K562 (cell line): ENCODE data around the gene CSNK1D. TPM values are rescaled to one million over a fixed set of nuclear protein-coding genes. Genes with fewer than 3 reads are reported as not detected.

Source experiments
- ARNT ChIP-seq, 2 experiments: fragments of 450-650 bp; IDR thresholded peaks; 2 replicates each; pipeline ENCODE4 v1.6.1; 2016; ENCODE audit warnings: mild to moderate bottlenecking in 1 of 2
- CREB1 ChIP-seq, 2 experiments: sonication (generic) in 1 of 2; formaldehyde crosslinking in 1 of 2; IDR thresholded peaks; 2 replicates each; pipeline versions ENCODE4 v1.6.1 to v1.8.0; 2012 to 2022; ENCODE audit warnings: inconsistent platforms in 1 of 2, mild to moderate bottlenecking in 1 of 2, missing genetic modification reagents in 1 of 2, moderate library complexity in 1 of 2
- CREM ChIP-seq: IDR thresholded peaks from 2 replicates; pipeline ENCODE4 v1.6.1; 2014; ENCODE audit warnings: antibody characterized with exemption, low read depth
- EP300 ChIP-seq: IDR thresholded peaks from 2 replicates; pipeline ENCODE4 v1.6.1; 2012; ENCODE audit warnings: low read length, improper control_type of control experiment
- KDM5B ChIP-seq: fragments of 200-600 bp; sonication (generic); IDR thresholded peaks from 2 replicates; pipeline ENCODE4 v1.6.1; 2012; ENCODE audit warnings: low read depth, mild to moderate bottlenecking, moderate library complexity, low read length, control low read depth, inconsistent platforms; ENCODE audit not compliant: insufficient replicate concordance
- L3MBTL2 ChIP-seq: fragments of 450-650 bp; IDR thresholded peaks from 2 replicates; pipeline ENCODE4 v1.6.1; 2016; ENCODE audit warnings: mild to moderate bottlenecking, moderate library complexity
- MEF2A ChIP-seq: IDR thresholded peaks from 2 replicates; pipeline ENCODE4 v1.6.1; 2011; ENCODE audit warnings: low read depth, mild to moderate bottlenecking, low read length, moderate library complexity; ENCODE audit not compliant: control insufficient read depth
- MYNN ChIP-seq, 2 experiments: sonication (generic); formaldehyde crosslinking in 1 of 2; IDR thresholded peaks; 2 replicates each; pipeline versions ENCODE4 v1.5.0 to v1.6.1; 2016 to 2020; ENCODE audit warnings: antibody characterized with exemption in 1 of 2, missing genetic modification reagents in 1 of 2
- NFE2 ChIP-seq: IDR thresholded peaks from 2 replicates; pipeline ENCODE4 v1.6.1; 2014; ENCODE audit warnings: antibody characterized with exemption, low read depth
- OTX1 ChIP-seq: fragments of 450-650 bp; formaldehyde crosslinking; IDR thresholded peaks from 2 replicates; pipeline ENCODE4 v1.4.0; 2022; ENCODE audit warnings: mild to moderate bottlenecking
- POLR2AphosphoS2 ChIP-seq: IDR thresholded peaks from 2 replicates; pipeline ENCODE4 v1.6.1; 2012; ENCODE audit warnings: low read length, improper control_type of control experiment
- RBM14 ChIP-seq: fragments of 200-400 bp; formaldehyde crosslinking; IDR thresholded peaks from 2 replicates; pipeline ENCODE4 v1.6.1; 2018; ENCODE audit warnings: low read depth, mild to moderate bottlenecking, low read length, moderate library complexity, borderline replicate concordance; ENCODE audit not compliant: insufficient read depth
- RFX5 ChIP-seq: IDR thresholded peaks from 2 replicates; pipeline ENCODE4 v1.6.1; 2011; ENCODE audit warnings: low read depth, mild to moderate bottlenecking, improper control_type of control experiment, low read length
- SAFB2 ChIP-seq: fragments of 200-400 bp; formaldehyde crosslinking; IDR thresholded peaks from 2 replicates; pipeline ENCODE4 v1.6.1; 2018; ENCODE audit warnings: borderline replicate concordance, low read length, low read depth, moderate library complexity; ENCODE audit not compliant: severe bottlenecking
- SMAD4 ChIP-seq: fragments of 250-450 bp; sonication (Bioruptor Pico); conservative IDR thresholded peaks from 2 replicates; pipeline ENCODE4 v1.8.0; 2021; ENCODE audit warnings: inconsistent platforms, mild to moderate bottlenecking, moderate library complexity
- SMARCE1 ChIP-seq: fragments of 450-650 bp; IDR thresholded peaks from 2 replicates; pipeline ENCODE4 v1.7.1; 2016; ENCODE audit warnings: mild to moderate bottlenecking
- SP2 ChIP-seq: IDR thresholded peaks from 2 replicates; pipeline ENCODE4 v1.6.1; 2011; ENCODE audit warnings: mild to moderate bottlenecking, low read depth, low read length, moderate library complexity; ENCODE audit not compliant: poor library complexity, severe bottlenecking; ENCODE audit errors: extremely low read depth
- TEAD2 ChIP-seq: fragments of 450-650 bp; IDR thresholded peaks from 2 replicates; pipeline ENCODE4 v1.6.1; 2016; ENCODE audit warnings: missing genetic modification characterization, control low read depth, missing compliant biosample characterization
- polyA plus RNA-seq, 8 experiments: library from polyadenylated mRNA; depleted of rRNA in 4 of 8; stranded (reverse) in 5 of 8; unstranded in 3 of 8; fragments of >200 nt; fragmentation: Nextera tagmentation in 2 of 8; fragmentation: Illumina TruSeq in 1 of 8; extraction: Ambion mirVana in 2 of 8; extraction: Trizol in 1 of 8; gene quantifications; 2 replicates each; pipeline versions ENCODE4 v1.2.1 to v1.2.3, GENCODE V29; 2011 to 2014; ENCODE audit warnings: inconsistent platforms in 1 of 8, missing spikeins in 1 of 8
- total RNA-seq, 7 experiments: library from RNA; depleted of rRNA in 6 of 7; stranded (reverse); fragments of >200 nt in 6 of 7; fragmentation: Illumina TruSeq in 2 of 7; extraction: Trizol in 2 of 7; gene quantifications; 2 replicates each; pipeline versions ENCODE4 v1.2.1 to v1.2.3, GENCODE V29; 2011 to 2021; ENCODE audit warnings: low replicate concordance in 1 of 7
- TF ChIP-seq, protein P1 (sequence below): fragments of 250-450 bp; sonication (Bioruptor Pico); IDR thresholded peaks from 2 replicates; pipeline ENCODE4 v1.8.0; 2022; ENCODE audit warnings: inconsistent platforms, mild to moderate bottlenecking, moderate library complexity, borderline replicate concordance
- TF ChIP-seq, protein P2 (sequence below): sonication (generic); formaldehyde crosslinking; IDR thresholded peaks from 2 replicates; pipeline ENCODE4 v1.8.0; 2022; ENCODE audit warnings: mild to moderate bottlenecking, missing genetic modification reagents
- TF ChIP-seq, protein P3 (sequence below): sonication (generic); formaldehyde crosslinking; IDR thresholded peaks from 2 replicates; pipeline ENCODE4 v1.8.1; 2023; ENCODE audit warnings: mild to moderate bottlenecking, missing genetic modification reagents, moderate library complexity

Gene CSNK1D
- total and polyA plus RNA-seq, 9 of the 15 experiments (the other 6 are each of a cell fraction or from before 2014, with no cell fraction given), result 6.5 to 133 (median 41.3) TPM

DNA sequence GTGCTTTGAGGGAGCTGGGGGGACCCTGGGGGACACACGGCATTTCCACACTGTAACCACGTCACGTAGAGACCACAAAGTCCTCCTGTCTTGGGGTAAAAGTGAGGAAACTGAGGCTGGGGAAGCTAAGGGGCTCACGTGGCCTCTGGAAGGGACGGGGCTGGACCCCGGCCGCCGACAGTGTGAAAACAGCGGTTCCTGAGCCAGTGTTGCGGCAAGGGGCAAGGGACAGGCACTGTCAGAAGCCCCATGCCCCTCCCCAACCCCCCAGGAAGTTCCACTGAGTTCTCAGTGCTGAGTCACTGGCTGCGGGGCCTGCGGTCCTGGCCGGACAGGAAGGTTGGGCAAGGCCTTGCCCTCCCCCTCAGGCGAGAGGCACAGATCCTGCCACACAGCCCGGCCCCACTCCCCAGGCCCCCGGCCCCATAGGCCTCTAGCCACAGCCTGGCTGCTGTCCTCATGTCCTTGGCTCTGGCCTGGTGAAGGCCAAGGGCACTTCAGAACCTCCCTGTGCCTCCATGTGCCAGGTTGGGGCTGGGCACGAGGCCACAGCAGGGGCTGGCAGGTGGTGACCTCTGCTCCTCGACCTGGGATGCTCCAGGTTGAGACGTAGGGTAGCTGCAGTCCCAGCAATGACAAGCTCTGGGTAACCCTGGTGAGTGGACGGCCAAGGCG is 55.8 kb downstream of the CSNK1D start (continued):
- TF ChIP-seq, protein P1, sequence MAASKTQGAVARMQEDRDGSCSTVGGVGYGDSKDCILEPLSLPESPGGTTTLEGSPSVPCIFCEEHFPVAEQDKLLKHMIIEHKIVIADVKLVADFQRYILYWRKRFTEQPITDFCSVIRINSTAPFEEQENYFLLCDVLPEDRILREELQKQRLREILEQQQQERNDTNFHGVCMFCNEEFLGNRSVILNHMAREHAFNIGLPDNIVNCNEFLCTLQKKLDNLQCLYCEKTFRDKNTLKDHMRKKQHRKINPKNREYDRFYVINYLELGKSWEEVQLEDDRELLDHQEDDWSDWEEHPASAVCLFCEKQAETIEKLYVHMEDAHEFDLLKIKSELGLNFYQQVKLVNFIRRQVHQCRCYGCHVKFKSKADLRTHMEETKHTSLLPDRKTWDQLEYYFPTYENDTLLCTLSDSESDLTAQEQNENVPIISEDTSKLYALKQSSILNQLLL (CRISPR knock-in tag), result no peak
- TF ChIP-seq TEAD2 (tag) (no peak), NFE2 (peak; percentile 92), RBM14 (no peak), MEF2A (no peak), SP2 (no peak), CREM (peak; percentile 32; the same call in 1 of the 2 replicates), CREB1 (IDR thresholded peaks at IDR 0.05) (no peak), CREB1 (CRISPR knock-in tag; IDR thresholded peaks at IDR 0.05) (no peak), ARNT (IDR thresholded peaks at IDR 0.05) (no peak), OTX1 (CRISPR knock-in tag) (no peak), SMARCE1 (peak; percentile 51; the same call in 1 of the 2 replicates), L3MBTL2 (peak; percentile 32; the same call in 1 of the 2 replicates), EP300 (peak; percentile 51; the same call in 1 of the 2 replicates), SAFB2 (no peak), RFX5 (no peak), KDM5B (no peak), SMAD4 (CRISPR knock-in tag) (peak; percentile 52; the same call in 1 of the 2 replicates), POLR2AphosphoS2 (no peak), MYNN (IDR thresholded peaks at IDR 0.05) (peak; percentile 88; the same call in 1 of the 2 replicates), MYNN (CRISPR knock-in tag; IDR thresholded peaks at IDR 0.05) (no peak)
- TF ChIP-seq, protein P2, sequence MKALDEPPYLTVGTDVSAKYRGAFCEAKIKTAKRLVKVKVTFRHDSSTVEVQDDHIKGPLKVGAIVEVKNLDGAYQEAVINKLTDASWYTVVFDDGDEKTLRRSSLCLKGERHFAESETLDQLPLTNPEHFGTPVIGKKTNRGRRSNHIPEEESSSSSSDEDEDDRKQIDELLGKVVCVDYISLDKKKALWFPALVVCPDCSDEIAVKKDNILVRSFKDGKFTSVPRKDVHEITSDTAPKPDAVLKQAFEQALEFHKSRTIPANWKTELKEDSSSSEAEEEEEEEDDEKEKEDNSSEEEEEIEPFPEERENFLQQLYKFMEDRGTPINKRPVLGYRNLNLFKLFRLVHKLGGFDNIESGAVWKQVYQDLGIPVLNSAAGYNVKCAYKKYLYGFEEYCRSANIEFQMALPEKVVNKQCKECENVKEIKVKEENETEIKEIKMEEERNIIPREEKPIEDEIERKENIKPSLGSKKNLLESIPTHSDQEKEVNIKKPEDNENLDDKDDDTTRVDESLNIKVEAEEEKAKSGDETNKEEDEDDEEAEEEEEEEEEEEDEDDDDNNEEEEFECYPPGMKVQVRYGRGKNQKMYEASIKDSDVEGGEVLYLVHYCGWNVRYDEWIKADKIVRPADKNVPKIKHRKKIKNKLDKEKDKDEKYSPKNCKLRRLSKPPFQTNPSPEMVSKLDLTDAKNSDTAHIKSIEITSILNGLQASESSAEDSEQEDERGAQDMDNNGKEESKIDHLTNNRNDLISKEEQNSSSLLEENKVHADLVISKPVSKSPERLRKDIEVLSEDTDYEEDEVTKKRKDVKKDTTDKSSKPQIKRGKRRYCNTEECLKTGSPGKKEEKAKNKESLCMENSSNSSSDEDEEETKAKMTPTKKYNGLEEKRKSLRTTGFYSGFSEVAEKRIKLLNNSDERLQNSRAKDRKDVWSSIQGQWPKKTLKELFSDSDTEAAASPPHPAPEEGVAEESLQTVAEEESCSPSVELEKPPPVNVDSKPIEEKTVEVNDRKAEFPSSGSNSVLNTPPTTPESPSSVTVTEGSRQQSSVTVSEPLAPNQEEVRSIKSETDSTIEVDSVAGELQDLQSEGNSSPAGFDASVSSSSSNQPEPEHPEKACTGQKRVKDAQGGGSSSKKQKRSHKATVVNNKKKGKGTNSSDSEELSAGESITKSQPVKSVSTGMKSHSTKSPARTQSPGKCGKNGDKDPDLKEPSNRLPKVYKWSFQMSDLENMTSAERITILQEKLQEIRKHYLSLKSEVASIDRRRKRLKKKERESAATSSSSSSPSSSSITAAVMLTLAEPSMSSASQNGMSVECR (CRISPR knock-in tag), result 0 out of 2 replicates have a peak, but pooled peaks have one; percentile 13
- TF ChIP-seq, protein P3, sequence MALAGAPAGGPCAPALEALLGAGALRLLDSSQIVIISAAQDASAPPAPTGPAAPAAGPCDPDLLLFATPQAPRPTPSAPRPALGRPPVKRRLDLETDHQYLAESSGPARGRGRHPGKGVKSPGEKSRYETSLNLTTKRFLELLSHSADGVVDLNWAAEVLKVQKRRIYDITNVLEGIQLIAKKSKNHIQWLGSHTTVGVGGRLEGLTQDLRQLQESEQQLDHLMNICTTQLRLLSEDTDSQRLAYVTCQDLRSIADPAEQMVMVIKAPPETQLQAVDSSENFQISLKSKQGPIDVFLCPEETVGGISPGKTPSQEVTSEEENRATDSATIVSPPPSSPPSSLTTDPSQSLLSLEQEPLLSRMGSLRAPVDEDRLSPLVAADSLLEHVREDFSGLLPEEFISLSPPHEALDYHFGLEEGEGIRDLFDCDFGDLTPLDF (CRISPR knock-in tag), result no peak
